ENCODE measurements around the gene DIO3. TPM values are rescaled to one million over a fixed set of nuclear protein-coding genes. Genes with fewer than 3 reads are reported as not detected.

Gene DIO3
- polyA plus RNA-seq, 1 donor from 2014 or later, result 49.2 TPM

GRCh38 chr14:101590616-101591015 lies 29.3 kb downstream of the DIO3 start:
- no peak overlapping the region for H3K4me3 ChIP-seq (ENCODE audit: low read length)
- no peak overlapping the region for H2AFZ ChIP-seq (ENCODE audit: low read depth, low read length)
- no peaks in the 10 kb centered on the region for H4K20me1 ChIP-seq (ENCODE audit: insufficient read depth)
- H3K4me2 ChIP-seq (ENCODE audit: low read length), result no peak overlapping the region
- no peaks in the 10 kb centered on the region for H3K9me2 ChIP-seq (ENCODE audit: insufficient read depth, low read length)
- H3K9me3 ChIP-seq (ENCODE audit: low read length), result no peaks in the 10 kb centered on the region
- H3K79me2 ChIP-seq (replicated peaks; ENCODE audit: insufficient read depth, low read length), result no peaks in the 10 kb centered on the region
- H3F3A ChIP-seq (ENCODE audit: insufficient read depth, low read length, poor library complexity, severe bottlenecking), result no peaks in the 10 kb centered on the region
- TF ChIP-seq RAD21 (conservative IDR thresholded peaks at IDR 0.05) (no peak), CTCF (IDR thresholded peaks at IDR 0.05; ENCODE audit: poor library complexity, severe bottlenecking) (no peak), REST (IDR thresholded peaks at IDR 0.05; ENCODE audit: borderline replicate concordance) (no peak), SMC3 (conservative IDR thresholded peaks at IDR 0.05; ENCODE audit: poor library complexity) (no peak), MXI1 (conservative IDR thresholded peaks at IDR 0.05; ENCODE audit: poor library complexity, severe bottlenecking) (no peak), EZH2 (IDR thresholded peaks at IDR 0.05; ENCODE audit: borderline replicate concordance, insufficient read depth, low read length, poor library complexity, severe bottlenecking) (no peak), TAF1 (IDR thresholded peaks at IDR 0.05; ENCODE audit: low read depth) (no peak), POLR2AphosphoS5 (IDR thresholded peaks at IDR 0.05) (no peak), EP300 (conservative IDR thresholded peaks at IDR 0.05; ENCODE audit: poor library complexity, severe bottlenecking) (no peak)
- H3K9ac ChIP-seq (ENCODE audit: low read length), result no peak overlapping the region
- no peaks in the 10 kb centered on the region for H3K27me3 ChIP-seq (ENCODE audit: insufficient read depth, low read depth, low read length)
- H3K36me3 ChIP-seq (ENCODE audit: insufficient read depth, low read length), result no peaks in the 10 kb centered on the region
- no peak overlapping the region for H3K27ac ChIP-seq (ENCODE audit: low read length)

- Histone ChIP-seq H3K4me2 (ENCODE audit: low read length) (no peak overlapping the region), H2AFZ (ENCODE audit: low read depth, low read length) (no peak overlapping the region)
Observed at GRCh38 chr14:101591121-101591520, 29.8 kb downstream of the DIO3 start.

More at GRCh38 chr14:101591121-101591520, 29.8 kb downstream of the DIO3 start:
- Histone ChIP-seq H3K9me3 (ENCODE audit: low read length) (no peaks in the 10 kb centered on the region), H4K20me1 (ENCODE audit: insufficient read depth) (no peaks in the 10 kb centered on the region), H3K79me2 (replicated peaks; ENCODE audit: insufficient read depth, low read length) (no peaks in the 10 kb centered on the region), H3K27me3 (ENCODE audit: insufficient read depth, low read depth, low read length) (no peaks in the 10 kb centered on the region), H3F3A (ENCODE audit: insufficient read depth, low read length, poor library complexity, severe bottlenecking) (no peaks in the 10 kb centered on the region), H3K9ac (ENCODE audit: low read length) (no peak overlapping the region), H3K27ac (ENCODE audit: low read length) (no peak overlapping the region), H3K36me3 (ENCODE audit: insufficient read depth, low read length) (no peaks in the 10 kb centered on the region), H3K4me3 (ENCODE audit: low read length) (no peak overlapping the region), H3K9me2 (ENCODE audit: insufficient read depth, low read length) (no peaks in the 10 kb centered on the region)
- TF ChIP-seq MXI1 (conservative IDR thresholded peaks at IDR 0.05; ENCODE audit: poor library complexity, severe bottlenecking), result no peak
- no peak for TF ChIP-seq EZH2 (IDR thresholded peaks at IDR 0.05; ENCODE audit: borderline replicate concordance, insufficient read depth, low read length, poor library complexity, severe bottlenecking)
- TF ChIP-seq POLR2AphosphoS5 (IDR thresholded peaks at IDR 0.05), result no peak
- no peak for TF ChIP-seq EP300 (conservative IDR thresholded peaks at IDR 0.05; ENCODE audit: poor library complexity, severe bottlenecking)
- TF ChIP-seq CTCF (IDR thresholded peaks at IDR 0.05; ENCODE audit: poor library complexity, severe bottlenecking), result no peak
- no peak for TF ChIP-seq TAF1 (IDR thresholded peaks at IDR 0.05; ENCODE audit: low read depth)
- TF ChIP-seq RAD21 (conservative IDR thresholded peaks at IDR 0.05), result no peak
- TF ChIP-seq REST (IDR thresholded peaks at IDR 0.05; ENCODE audit: borderline replicate concordance), result no peak
- no peak for TF ChIP-seq SMC3 (conservative IDR thresholded peaks at IDR 0.05; ENCODE audit: poor library complexity)

Measured in neural cell (in vitro differentiated cells).